ENCODE measurements around the gene FCER2. TPM values are rescaled to one million over a fixed set of nuclear protein-coding genes. Genes with fewer than 3 reads are reported as not detected.

Gene FCER2
- total and polyA plus RNA-seq, 7 experiments from 2014 or later: 0.32 to 3.8 (median 0.52) TPM; not detected in 2

DNA sequence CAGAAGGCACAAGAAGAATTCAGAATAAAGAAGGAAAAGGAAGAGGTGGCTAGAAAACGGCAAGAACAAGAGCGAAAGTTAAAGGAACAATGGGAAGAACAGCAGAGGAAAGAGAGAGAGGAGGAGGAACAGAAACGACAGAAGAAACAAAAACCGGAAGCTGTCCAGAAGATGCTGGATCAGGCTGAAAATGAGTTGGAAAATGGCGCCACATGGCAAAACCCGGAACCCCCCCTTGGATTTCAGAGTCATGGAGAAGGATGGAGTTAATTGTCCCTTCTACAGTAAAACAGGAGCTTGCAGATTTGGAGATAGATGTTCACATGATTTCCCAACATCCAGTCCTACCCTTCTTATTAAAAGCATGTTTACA, 38.7 kb upstream of the FCER2 start:
- Mint-ChIP-seq H3K9me3 (no peaks in the 10 kb centered on the region), H3K36me3 (no peaks in the 10 kb centered on the region), H3K27ac (peak overlapping the region in 1 of 9 donors; percentile 10), H3K4me1 (peaks cover 0 to 8% (median 5%) of the 10 kb centered on the region in 7 donors), H3K27me3 (peaks cover 0 to 23% (median 2%) of the 10 kb centered on the region in 5 donors), H3K4me3 (no peak overlapping the region)
- Histone ChIP-seq H3K27ac (ENCODE audit: low read depth, low read length) (no peak overlapping the region), H3K4me3 (ENCODE audit: low read length) (no peak overlapping the region), H3K4me1 (ENCODE audit: control insufficient read depth in 2 of 2, insufficient read depth in 2 of 2, low read length in 2 of 2) (no peaks in the 10 kb centered on the region), H3K36me3 (ENCODE audit: control insufficient read depth in 2 of 3, insufficient read depth in 3 of 3, low read length in 3 of 3) (no peaks in the 10 kb centered on the region), H3K27me3 (ENCODE audit: control insufficient read depth in 2 of 2, insufficient read depth in 2 of 2, low read length in 2 of 2) (no peaks in the 10 kb centered on the region), H3K9me3 (ENCODE audit: control insufficient read depth in 2 of 3, low read length in 3 of 3) (no peaks in the 10 kb centered on the region)
- intact Hi-C loops (cut with micrococcal nuclease): loop anchor here in 1 of 2 donors (10.0 kb wide), 1 partner anchor 54 kb away; no protein-coding TSS in a partner anchor
- ATAC-seq: no peak
- ChIA-PET CTCF (no interaction called here), POLR2A (no interaction called here)
- no peak for DNase-seq

DNA sequence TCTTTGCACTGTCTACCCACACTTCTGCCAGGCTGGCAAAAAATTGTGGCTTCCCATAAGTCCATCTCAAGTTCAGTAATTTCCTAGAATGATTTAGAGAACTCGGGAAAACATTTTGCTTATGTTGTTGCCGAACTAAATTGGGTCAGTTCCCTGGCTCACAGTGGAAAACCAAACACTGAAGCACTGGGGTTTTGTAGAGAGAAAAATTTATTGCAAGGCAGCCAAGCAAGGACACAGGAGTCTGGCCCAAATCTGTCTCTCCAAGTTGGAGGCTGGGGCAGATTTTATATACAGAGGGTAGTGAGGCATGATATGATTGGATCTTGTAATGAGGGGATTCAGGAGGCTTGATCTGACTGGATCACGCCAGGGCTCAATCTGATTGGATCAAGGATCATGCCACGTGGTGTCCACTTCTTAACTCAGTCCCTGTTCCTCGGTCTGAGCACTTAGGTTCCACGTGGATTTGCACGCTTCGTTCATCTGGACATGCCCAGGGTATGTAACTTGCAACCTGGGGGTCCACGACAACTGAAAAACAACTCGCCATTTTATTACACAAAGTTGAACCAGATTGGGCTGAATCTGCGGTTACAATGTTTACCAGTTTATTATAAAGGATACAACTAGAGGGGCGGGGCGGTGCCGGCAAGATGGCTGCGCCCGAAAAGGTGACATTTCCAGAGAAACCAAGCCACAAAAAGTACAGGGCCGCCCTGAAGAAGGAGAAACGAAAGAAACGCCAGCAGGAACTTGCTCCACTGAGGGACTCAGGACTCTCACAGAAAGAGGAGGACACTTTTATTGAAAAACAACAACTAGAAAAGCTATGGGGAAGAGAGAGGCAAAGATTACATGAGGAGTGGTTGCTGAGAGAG, 38.1 kb upstream of the FCER2 start:
- H3K9me3 Mint-ChIP-seq: no peaks in the 10 kb centered on the region
- H3K9me3 ChIP-seq (ENCODE audit: control insufficient read depth in 2 of 3, low read length in 3 of 3): no peaks in the 10 kb centered on the region
- peak overlapping the region in 1 of 9 donors; percentile 10 for H3K27ac Mint-ChIP-seq
- POLR2A ChIA-PET: interaction anchor here (0.8 kb wide), 1 partner anchor 8 kb away, joined by 3 read pairs; no protein-coding TSS in a partner anchor
- H3K27me3 ChIP-seq (ENCODE audit: control insufficient read depth in 2 of 2, insufficient read depth in 2 of 2, low read length in 2 of 2): no peaks in the 10 kb centered on the region
- CTCF ChIA-PET: no interaction called here
- no peaks in the 10 kb centered on the region for H3K36me3 Mint-ChIP-seq
- H3K4me1 ChIP-seq (ENCODE audit: control insufficient read depth in 2 of 2, insufficient read depth in 2 of 2, low read length in 2 of 2): no peaks in the 10 kb centered on the region
- H3K36me3 ChIP-seq (ENCODE audit: control insufficient read depth in 2 of 3, insufficient read depth in 3 of 3, low read length in 3 of 3): no peaks in the 10 kb centered on the region
- no peak overlapping the region for H3K4me3 ChIP-seq (ENCODE audit: low read length)
- peaks cover 0 to 27% (median 2%) of the 10 kb centered on the region in 5 donors for H3K27me3 Mint-ChIP-seq
- H3K4me1 Mint-ChIP-seq: peaks cover 0 to 11% (median 5%) of the 10 kb centered on the region in 7 donors
- no peak overlapping the region for H3K4me3 Mint-ChIP-seq
- H3K27ac ChIP-seq (ENCODE audit: low read depth, low read length): no peak overlapping the region
- DNase-seq: no peak
- no peak for ATAC-seq
- intact Hi-C loops (cut with micrococcal nuclease): loop anchor here in 1 of 2 donors (10.0 kb wide), 1 partner anchor 55 kb away; no protein-coding TSS in a partner anchor

GRCh38 chr19:7739211-7739755, 37.4 kb upstream of the FCER2 start:
- H3K27ac ChIP-seq (ENCODE audit: low read depth, low read length): no peak overlapping the region
- Mint-ChIP-seq H3K27me3 (peaks cover 0 to 27% (median 4%) of the 10 kb centered on the region in 5 donors), H3K4me1 (peaks cover 0 to 13% (median 5%) of the 10 kb centered on the region in 7 donors), H3K9me3 (peaks cover 0 to 1% (median 0%) of the 10 kb centered on the region in 11 donors), H3K27ac (no peak overlapping the region), H3K4me3 (no peak overlapping the region), H3K36me3 (no peaks in the 10 kb centered on the region)
- H3K4me3 ChIP-seq (ENCODE audit: low read length): no peak overlapping the region
- intact Hi-C loops (cut with micrococcal nuclease): no loop called here
- no peaks in the 10 kb centered on the region for H3K27me3 ChIP-seq (ENCODE audit: control insufficient read depth in 2 of 2, insufficient read depth in 2 of 2, low read length in 2 of 2)
- DNase-seq (no peak), ATAC-seq (no peak)
- ChIA-PET POLR2A (interaction anchor here (0.8 kb wide), 2 partner anchors 9 to 30 kb away, joined by 3 read pairs; no protein-coding TSS in a partner anchor), CTCF (no interaction called here)
- no peaks in the 10 kb centered on the region for H3K36me3 ChIP-seq (ENCODE audit: control insufficient read depth in 2 of 3, insufficient read depth in 3 of 3, low read length in 3 of 3)
- H3K4me1 ChIP-seq (ENCODE audit: control insufficient read depth in 2 of 2, insufficient read depth in 2 of 2, low read length in 2 of 2): no peaks in the 10 kb centered on the region
- H3K9me3 ChIP-seq (ENCODE audit: control insufficient read depth in 2 of 3, low read length in 3 of 3): no peaks in the 10 kb centered on the region

DNA sequence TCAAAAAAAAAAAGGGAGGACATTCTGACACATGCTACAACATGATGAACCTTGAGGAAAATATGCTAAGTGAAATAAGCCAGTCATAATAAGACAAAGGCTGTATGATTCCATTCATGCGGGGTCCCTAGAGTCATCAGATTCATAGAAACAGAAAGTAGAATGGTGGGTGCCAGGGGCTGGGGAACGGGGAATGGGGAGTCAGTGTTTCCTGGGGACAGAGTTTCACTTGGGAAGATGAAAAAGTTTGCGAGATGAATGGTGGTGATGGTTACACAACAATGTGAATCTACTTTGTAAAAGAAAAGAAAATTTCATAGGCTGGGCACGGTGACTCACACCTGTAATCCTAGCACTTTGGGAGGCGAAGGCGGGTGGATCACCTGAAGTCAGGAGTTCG, 36.1 kb upstream of the FCER2 start:
- POLR2A ChIA-PET: no interaction called here

GRCh38 chr19:7737215-7737614, 35.3 kb upstream of the FCER2 start:
- intact Hi-C loops (cut with micrococcal nuclease): no loop called here
- H3K4me3 ChIP-seq (ENCODE audit: low read length): no peak overlapping the region
- H3K9me3 Mint-ChIP-seq: peaks cover 0 to 1% (median 0%) of the 10 kb centered on the region in 11 donors
- H3K27me3 Mint-ChIP-seq: peaks cover 0 to 31% (median 6%) of the 10 kb centered on the region in 5 donors
- no peaks in the 10 kb centered on the region for H3K27me3 ChIP-seq (ENCODE audit: control insufficient read depth in 2 of 2, insufficient read depth in 2 of 2, low read length in 2 of 2)
- H3K4me1 ChIP-seq (ENCODE audit: control insufficient read depth in 2 of 2, insufficient read depth in 2 of 2, low read length in 2 of 2): no peaks in the 10 kb centered on the region
- peaks cover 0 to 14% (median 5%) of the 10 kb centered on the region in 7 donors for H3K4me1 Mint-ChIP-seq
- no peaks in the 10 kb centered on the region for H3K36me3 Mint-ChIP-seq
- H3K27ac Mint-ChIP-seq: no peak overlapping the region
- ChIA-PET POLR2A (no interaction called here), CTCF (no interaction called here)
- no peaks in the 10 kb centered on the region for H3K9me3 ChIP-seq (ENCODE audit: control insufficient read depth in 2 of 3, low read length in 3 of 3)
- H3K4me3 Mint-ChIP-seq: no peak overlapping the region
- H3K36me3 ChIP-seq (ENCODE audit: control insufficient read depth in 2 of 3, insufficient read depth in 3 of 3, low read length in 3 of 3): no peaks in the 10 kb centered on the region
- H3K27ac ChIP-seq (ENCODE audit: low read depth, low read length): no peak overlapping the region
- DNase-seq (no peak), ATAC-seq (no peak)

More for the DNA sequence above, 36.1 kb upstream of the FCER2 start:
- ATAC-seq: no peak
- H3K27me3 ChIP-seq (ENCODE audit: control insufficient read depth in 2 of 2, insufficient read depth in 2 of 2, low read length in 2 of 2): no peaks in the 10 kb centered on the region
- peaks cover 0 to 31% (median 6%) of the 10 kb centered on the region in 5 donors for H3K27me3 Mint-ChIP-seq
- H3K4me1 Mint-ChIP-seq: peaks cover 0 to 14% (median 5%) of the 10 kb centered on the region in 7 donors
- CTCF ChIA-PET: no interaction called here
- no peak overlapping the region for H3K4me3 Mint-ChIP-seq
- intact Hi-C loops (cut with micrococcal nuclease): no loop called here
- H3K27ac Mint-ChIP-seq: no peak overlapping the region
- H3K27ac ChIP-seq (ENCODE audit: low read depth, low read length): no peak overlapping the region
- no peaks in the 10 kb centered on the region for H3K9me3 ChIP-seq (ENCODE audit: control insufficient read depth in 2 of 3, low read length in 3 of 3)
- no peak for DNase-seq
- peaks cover 0 to 1% (median 0%) of the 10 kb centered on the region in 11 donors for H3K9me3 Mint-ChIP-seq
- H3K4me3 ChIP-seq (ENCODE audit: low read length): no peak overlapping the region
- no peaks in the 10 kb centered on the region for H3K4me1 ChIP-seq (ENCODE audit: control insufficient read depth in 2 of 2, insufficient read depth in 2 of 2, low read length in 2 of 2)
- no peaks in the 10 kb centered on the region for H3K36me3 ChIP-seq (ENCODE audit: control insufficient read depth in 2 of 3, insufficient read depth in 3 of 3, low read length in 3 of 3)
- H3K36me3 Mint-ChIP-seq: no peaks in the 10 kb centered on the region

GRCh38 chr19:7736148-7736547, 34.2 kb upstream of the FCER2 start:
- Histone ChIP-seq H3K36me3 (ENCODE audit: control insufficient read depth in 2 of 3, insufficient read depth in 3 of 3, low read length in 3 of 3) (no peaks in the 10 kb centered on the region), H3K4me3 (ENCODE audit: low read length) (no peak overlapping the region), H3K27me3 (ENCODE audit: control insufficient read depth in 2 of 2, insufficient read depth in 2 of 2, low read length in 2 of 2) (no peaks in the 10 kb centered on the region), H3K4me1 (ENCODE audit: control insufficient read depth in 2 of 2, insufficient read depth in 2 of 2, low read length in 2 of 2) (no peaks in the 10 kb centered on the region), H3K9me3 (ENCODE audit: control insufficient read depth in 2 of 3, low read length in 3 of 3) (no peaks in the 10 kb centered on the region), H3K27ac (ENCODE audit: low read depth, low read length) (no peak overlapping the region)
- no peaks in the 10 kb centered on the region for H3K36me3 Mint-ChIP-seq
- POLR2A ChIA-PET: no interaction called here
- H3K27me3 Mint-ChIP-seq: peaks cover 5 to 28% (median 6%) of the 10 kb centered on the region in 5 donors
- DNase-seq (no peak), ATAC-seq (no peak)
- no peak overlapping the region for H3K4me3 Mint-ChIP-seq
- no peak overlapping the region for H3K27ac Mint-ChIP-seq
- peaks cover 0 to 1% (median 0%) of the 10 kb centered on the region in 11 donors for H3K9me3 Mint-ChIP-seq
- intact Hi-C loops (cut with micrococcal nuclease): no loop called here
- H3K4me1 Mint-ChIP-seq: peaks cover 0 to 14% (median 5%) of the 10 kb centered on the region in 7 donors
- CTCF ChIA-PET: no interaction called here

Data from naive thymus-derived CD4-positive, alpha-beta T cell (primary cell).